A673 (cell line): ENCODE results near the gene CSHL1.
"Not testable (repeated sequence)": the region's sequence is repeated elsewhere in the genome, so short reads cannot be mapped to it uniquely, and the experiment has no call there.

Source experiments
- EZH2 ChIP-seq: fragments of 200-600 bp; sonication (generic); IDR thresholded peaks from 2 replicates; pipeline ENCODE4 v1.6.1; 2017; ENCODE audit warnings: borderline replicate concordance, low read depth, mild to moderate bottlenecking, mixed read lengths, antibody characterized with exemption, low read length; ENCODE audit not compliant: poor library complexity, severe bottlenecking
- TF ChIP-seq, protein P1 (sequence below): fragments of 300-800, 200-600 bp; sonication (generic); conservative IDR thresholded peaks from 2 replicates; pipeline ENCODE4 v1.5.1; 2017; ENCODE audit warnings: low read depth, mild to moderate bottlenecking, antibody characterized with exemption, low read length, moderate library complexity, mixed read lengths

DNA sequence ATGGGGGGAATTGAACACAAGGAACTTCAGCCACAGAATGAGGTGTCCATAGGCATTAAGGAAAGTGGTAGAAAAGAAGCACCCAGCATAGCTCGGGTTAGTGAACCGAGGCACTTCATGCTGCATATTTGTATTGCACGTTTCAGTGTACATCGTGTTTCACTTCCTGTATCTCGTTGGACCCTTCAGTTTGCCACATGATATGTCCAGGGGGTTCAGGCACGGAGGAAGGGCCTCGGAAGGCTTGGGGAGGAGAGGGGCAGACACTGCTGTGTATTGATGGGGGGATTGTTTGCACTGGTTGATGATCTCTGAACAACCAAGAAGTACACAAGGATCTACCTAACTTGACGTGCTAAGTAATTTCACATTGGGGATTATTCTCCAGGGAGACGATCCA, 11.3 kb upstream of the CSHL1 start:
- TF ChIP-seq, protein P1, sequence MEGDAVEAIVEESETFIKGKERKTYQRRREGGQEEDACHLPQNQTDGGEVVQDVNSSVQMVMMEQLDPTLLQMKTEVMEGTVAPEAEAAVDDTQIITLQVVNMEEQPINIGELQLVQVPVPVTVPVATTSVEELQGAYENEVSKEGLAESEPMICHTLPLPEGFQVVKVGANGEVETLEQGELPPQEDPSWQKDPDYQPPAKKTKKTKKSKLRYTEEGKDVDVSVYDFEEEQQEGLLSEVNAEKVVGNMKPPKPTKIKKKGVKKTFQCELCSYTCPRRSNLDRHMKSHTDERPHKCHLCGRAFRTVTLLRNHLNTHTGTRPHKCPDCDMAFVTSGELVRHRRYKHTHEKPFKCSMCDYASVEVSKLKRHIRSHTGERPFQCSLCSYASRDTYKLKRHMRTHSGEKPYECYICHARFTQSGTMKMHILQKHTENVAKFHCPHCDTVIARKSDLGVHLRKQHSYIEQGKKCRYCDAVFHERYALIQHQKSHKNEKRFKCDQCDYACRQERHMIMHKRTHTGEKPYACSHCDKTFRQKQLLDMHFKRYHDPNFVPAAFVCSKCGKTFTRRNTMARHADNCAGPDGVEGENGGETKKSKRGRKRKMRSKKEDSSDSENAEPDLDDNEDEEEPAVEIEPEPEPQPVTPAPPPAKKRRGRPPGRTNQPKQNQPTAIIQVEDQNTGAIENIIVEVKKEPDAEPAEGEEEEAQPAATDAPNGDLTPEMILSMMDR: not testable (repeated sequence)
- TF ChIP-seq EZH2: not testable (repeated sequence)
